Panc1 (cell line): ENCODE results near the gene CYP2W1.

Source experiments
- POLR2AphosphoS5 ChIP-seq: IDR thresholded peaks from 2 replicates; pipeline ENCODE4 v1.6.1; 2012; ENCODE audit warnings: mild to moderate bottlenecking, low read depth, low read length, moderate library complexity
- TCF7L2 ChIP-seq: IDR thresholded peaks from 2 replicates; pipeline ENCODE4 v1.6.1; 2011; ENCODE audit warnings: mild to moderate bottlenecking, low read depth, low read length, inconsistent platforms
- TF ChIP-seq, protein P1 (sequence below): fragments of 450-650 bp; IDR thresholded peaks from 2 replicates; pipeline ENCODE4 v1.5.1; 2017; ENCODE audit warnings: mild to moderate bottlenecking

DNA sequence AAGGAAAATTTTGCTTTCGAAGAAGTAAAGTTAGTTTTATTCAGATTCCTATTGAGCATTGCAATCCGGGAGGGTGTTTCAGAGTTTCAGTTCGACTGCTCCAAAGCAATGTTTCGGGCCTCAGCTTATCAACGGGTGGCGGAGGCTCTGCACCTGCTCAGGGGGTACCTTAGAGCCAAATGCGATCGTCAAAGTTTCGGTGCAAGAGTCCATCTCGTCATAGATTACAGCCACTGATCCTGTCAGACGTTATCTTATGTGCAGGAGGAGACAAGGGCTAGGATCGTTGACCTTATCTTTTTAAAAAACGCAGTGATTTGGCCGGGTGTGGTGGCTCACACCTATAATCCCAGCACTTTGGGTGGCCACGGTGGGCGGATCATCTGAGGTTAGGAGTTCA is 3.8 kb upstream of the CYP2W1 start:
- TF ChIP-seq, protein P1, sequence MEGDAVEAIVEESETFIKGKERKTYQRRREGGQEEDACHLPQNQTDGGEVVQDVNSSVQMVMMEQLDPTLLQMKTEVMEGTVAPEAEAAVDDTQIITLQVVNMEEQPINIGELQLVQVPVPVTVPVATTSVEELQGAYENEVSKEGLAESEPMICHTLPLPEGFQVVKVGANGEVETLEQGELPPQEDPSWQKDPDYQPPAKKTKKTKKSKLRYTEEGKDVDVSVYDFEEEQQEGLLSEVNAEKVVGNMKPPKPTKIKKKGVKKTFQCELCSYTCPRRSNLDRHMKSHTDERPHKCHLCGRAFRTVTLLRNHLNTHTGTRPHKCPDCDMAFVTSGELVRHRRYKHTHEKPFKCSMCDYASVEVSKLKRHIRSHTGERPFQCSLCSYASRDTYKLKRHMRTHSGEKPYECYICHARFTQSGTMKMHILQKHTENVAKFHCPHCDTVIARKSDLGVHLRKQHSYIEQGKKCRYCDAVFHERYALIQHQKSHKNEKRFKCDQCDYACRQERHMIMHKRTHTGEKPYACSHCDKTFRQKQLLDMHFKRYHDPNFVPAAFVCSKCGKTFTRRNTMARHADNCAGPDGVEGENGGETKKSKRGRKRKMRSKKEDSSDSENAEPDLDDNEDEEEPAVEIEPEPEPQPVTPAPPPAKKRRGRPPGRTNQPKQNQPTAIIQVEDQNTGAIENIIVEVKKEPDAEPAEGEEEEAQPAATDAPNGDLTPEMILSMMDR: no peak
- TF ChIP-seq POLR2AphosphoS5 (no peak), TCF7L2 (no peak)
